ENCODE data around the gene GRWD1. TPM values are rescaled to one million over a fixed set of nuclear protein-coding genes. Genes with fewer than 3 reads are reported as not detected.
A peak's percentile ranks its signal among the peaks of the same experiment; 100 is the strongest.

GRWD1 gene
- total RNA-seq (2021; ENCODE audit: unreplicated experiment) (64.8 TPM), Bru-seq, nascent RNA (percentile 84 among the genes with signal in this experiment), BruChase-seq, experiment 1, labeled RNA remaining after a 6-hour chase (percentile 92 among the genes with signal in this experiment), BruChase-seq, experiment 2, labeled RNA remaining after a 2-hour chase (percentile 95 among the genes with signal in this experiment)
- 25.1 and 25.5 TPM in 2 replicates for polyA plus RNA-seq (2012)
- long read RNA-seq, full-length matches to known transcripts, result 236 of 273 reads
- long read RNA-seq, partial matches to known transcripts, result 29 of 273 reads
- long read RNA-seq, other reads (novel, unspliced or antisense), result 8 of 273 reads

- Histone ChIP-seq H3K36me3 (ENCODE audit: control insufficient read depth in 1 of 2, insufficient read depth in 2 of 2, low read length in 2 of 2) (peaks cover 18 to 37% of the 10 kb centered on the region in 2 experiments), H3K9me3 (ENCODE audit: control insufficient read depth in 1 of 2, insufficient read depth in 1 of 2, low read depth in 1 of 2, low read length in 2 of 2) (no peaks in the 10 kb centered on the region), H3K4me3 (replicated peaks in 1 of 2; ENCODE audit: low read depth in 1 of 2, low read length in 2 of 2) (peak within 1 kb of the TSS; percentile 73 to 99), H3K9me2 (ENCODE audit: insufficient read depth) (no peaks in the 10 kb centered on the region), H3K4me2 (ENCODE audit: low read length) (peak within 1 kb of the TSS; percentile 83), H3K27me3 (ENCODE audit: insufficient read depth, low read length) (no peaks in the 10 kb centered on the region), H3K9ac (ENCODE audit: low read length) (peak within 1 kb of the TSS; percentile 98), H3K4me1 (ENCODE audit: control insufficient read depth in 1 of 2, insufficient read depth in 2 of 2, low read length in 2 of 2) (peaks cover 8 to 20% of the 10 kb centered on the region in 2 experiments), H4K20me1 (ENCODE audit: insufficient read depth) (no peaks in the 10 kb centered on the region; the same call in 1 of the 2 replicates), H3K27ac (ENCODE audit: low read depth, low read length) (peak within 1 kb of the TSS; percentile 85), H2AFZ (ENCODE audit: low read depth, low read length, poor library complexity, severe bottlenecking) (no peak within 1 kb of the TSS), H3K79me2 (ENCODE audit: insufficient read depth, low read length) (peaks cover 49% of the 10 kb centered on the region)
- intact Hi-C loops (cut with micrococcal nuclease), result no loop called here
- peak; percentile 87 for ATAC-seq
- no peak for TF ChIP-seq RAD21 (IDR thresholded peaks at IDR 0.05; ENCODE audit: low read depth)
- TF ChIP-seq POLR2AphosphoS5 (IDR thresholded peaks at IDR 0.05; ENCODE audit: low read depth, low read length), result peak; percentile 66; the same call in 1 of the 2 replicates
- peak; percentile 86; the same call in 1 of the 2 replicates for TF ChIP-seq ELF1 (IDR thresholded peaks at IDR 0.05; ENCODE audit: borderline replicate concordance, low read depth)
- TF ChIP-seq EZH2 (IDR thresholded peaks at IDR 0.05), result no peak
- TF ChIP-seq POLR2A (IDR thresholded peaks at IDR 0.05; ENCODE audit: borderline replicate concordance, extremely low read depth, insufficient read depth, insufficient read length), result peak; percentile 56
- TF ChIP-seq, protein P1, sequence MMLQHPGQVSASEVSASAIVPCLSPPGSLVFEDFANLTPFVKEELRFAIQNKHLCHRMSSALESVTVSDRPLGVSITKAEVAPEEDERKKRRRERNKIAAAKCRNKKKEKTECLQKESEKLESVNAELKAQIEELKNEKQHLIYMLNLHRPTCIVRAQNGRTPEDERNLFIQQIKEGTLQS (IDR thresholded peaks at IDR 0.05), result no peak
- peak; percentile 96 for TF ChIP-seq YY1 (IDR thresholded peaks at IDR 0.05; ENCODE audit: extremely low read depth, insufficient replicate concordance, low read depth, low read length)
- TF ChIP-seq CBX3 (IDR thresholded peaks at IDR 0.05; ENCODE audit: low read depth), result 0 out of 2 replicates have a peak, but pooled peaks have one; percentile 17
- peak; percentile 97 for TF ChIP-seq SIN3A (IDR thresholded peaks at IDR 0.05; ENCODE audit: low read depth)
- TF ChIP-seq, protein P2, sequence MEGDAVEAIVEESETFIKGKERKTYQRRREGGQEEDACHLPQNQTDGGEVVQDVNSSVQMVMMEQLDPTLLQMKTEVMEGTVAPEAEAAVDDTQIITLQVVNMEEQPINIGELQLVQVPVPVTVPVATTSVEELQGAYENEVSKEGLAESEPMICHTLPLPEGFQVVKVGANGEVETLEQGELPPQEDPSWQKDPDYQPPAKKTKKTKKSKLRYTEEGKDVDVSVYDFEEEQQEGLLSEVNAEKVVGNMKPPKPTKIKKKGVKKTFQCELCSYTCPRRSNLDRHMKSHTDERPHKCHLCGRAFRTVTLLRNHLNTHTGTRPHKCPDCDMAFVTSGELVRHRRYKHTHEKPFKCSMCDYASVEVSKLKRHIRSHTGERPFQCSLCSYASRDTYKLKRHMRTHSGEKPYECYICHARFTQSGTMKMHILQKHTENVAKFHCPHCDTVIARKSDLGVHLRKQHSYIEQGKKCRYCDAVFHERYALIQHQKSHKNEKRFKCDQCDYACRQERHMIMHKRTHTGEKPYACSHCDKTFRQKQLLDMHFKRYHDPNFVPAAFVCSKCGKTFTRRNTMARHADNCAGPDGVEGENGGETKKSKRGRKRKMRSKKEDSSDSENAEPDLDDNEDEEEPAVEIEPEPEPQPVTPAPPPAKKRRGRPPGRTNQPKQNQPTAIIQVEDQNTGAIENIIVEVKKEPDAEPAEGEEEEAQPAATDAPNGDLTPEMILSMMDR (IDR thresholded peaks at IDR 0.05 in 2 of 3, conservative IDR thresholded peaks at IDR 0.05 in 1 of 3; ENCODE audit: borderline replicate concordance in 1 of 3, insufficient read depth in 1 of 3, low read depth in 2 of 3, low read length in 2 of 3), result 0 out of 6 replicates have a peak, but pooled peaks of 1 of the 3 experiments have one; percentile 7
- 0 out of 2 replicates have a peak, but pooled peaks have one; percentile 42 for TF ChIP-seq SP1 (IDR thresholded peaks at IDR 0.05; ENCODE audit: low read depth)
- TF ChIP-seq, protein P3, sequence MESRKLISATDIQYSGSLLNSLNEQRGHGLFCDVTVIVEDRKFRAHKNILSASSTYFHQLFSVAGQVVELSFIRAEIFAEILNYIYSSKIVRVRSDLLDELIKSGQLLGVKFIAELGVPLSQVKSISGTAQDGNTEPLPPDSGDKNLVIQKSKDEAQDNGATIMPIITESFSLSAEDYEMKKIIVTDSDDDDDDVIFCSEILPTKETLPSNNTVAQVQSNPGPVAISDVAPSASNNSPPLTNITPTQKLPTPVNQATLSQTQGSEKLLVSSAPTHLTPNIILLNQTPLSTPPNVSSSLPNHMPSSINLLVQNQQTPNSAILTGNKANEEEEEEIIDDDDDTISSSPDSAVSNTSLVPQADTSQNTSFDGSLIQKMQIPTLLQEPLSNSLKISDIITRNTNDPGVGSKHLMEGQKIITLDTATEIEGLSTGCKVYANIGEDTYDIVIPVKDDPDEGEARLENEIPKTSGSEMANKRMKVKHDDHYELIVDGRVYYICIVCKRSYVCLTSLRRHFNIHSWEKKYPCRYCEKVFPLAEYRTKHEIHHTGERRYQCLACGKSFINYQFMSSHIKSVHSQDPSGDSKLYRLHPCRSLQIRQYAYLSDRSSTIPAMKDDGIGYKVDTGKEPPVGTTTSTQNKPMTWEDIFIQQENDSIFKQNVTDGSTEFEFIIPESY (IDR thresholded peaks at IDR 0.05; ENCODE audit: extremely low read depth, insufficient replicate concordance, low read length), result peak; percentile 96
- TF ChIP-seq, protein P4, sequence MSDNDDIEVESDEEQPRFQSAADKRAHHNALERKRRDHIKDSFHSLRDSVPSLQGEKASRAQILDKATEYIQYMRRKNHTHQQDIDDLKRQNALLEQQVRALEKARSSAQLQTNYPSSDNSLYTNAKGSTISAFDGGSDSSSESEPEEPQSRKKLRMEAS (IDR thresholded peaks at IDR 0.05), result peak; percentile 98
- peak; percentile 45; the same call in 1 of the 2 replicates for TF ChIP-seq EGR1 (IDR thresholded peaks at IDR 0.05; ENCODE audit: low read depth)
- ChIA-PET RAD21 (ENCODE audit: low non-redundant PET in 1 of 2, low total read pairs in 2 of 2, uncharacterized antibody in 2 of 2, unreplicated experiment in 2 of 2) (interaction anchor here in 1 of 2 experiments (1.2 kb wide), 1 partner anchor 138 kb away, joined by 4 read pairs; no protein-coding TSS in a partner anchor), CTCF (interaction anchor here (0.7 to 1.9 kb wide), 5 partner anchors 9 to 163 kb away, joined by 3 to 8 read pairs (median 5); no protein-coding TSS in a partner anchor), POLR2A (interaction anchor here (1.7 kb wide), 1 partner anchor 12 kb away, joined by 5 read pairs; no protein-coding TSS in a partner anchor)
- TSS peak; percentile 68 for BruUV-seq (replicated peaks)
- DNase-seq (ENCODE audit: low read depth, low spot score), result peak; percentile 95
Measured at GRCh38 chr19:48445606-48446481, at the start of gene GRWD1. Gene GRWD1 (plus strand): TSS chr19:48445983. CDS start chr19:48446006, 23 bp downstream.
